Left hindlimb (tissue), 1 donor: Measurements from ENCODE around the gene CLIC5.
A peak's percentile ranks its signal among the peaks of the same experiment; 100 is the strongest.

ENCODE experiments used
- DNase-seq: peaks from one replicate; pipeline ENCODE4 v3.0.0-alpha.2; 2018

Gene CLIC5

DNA sequence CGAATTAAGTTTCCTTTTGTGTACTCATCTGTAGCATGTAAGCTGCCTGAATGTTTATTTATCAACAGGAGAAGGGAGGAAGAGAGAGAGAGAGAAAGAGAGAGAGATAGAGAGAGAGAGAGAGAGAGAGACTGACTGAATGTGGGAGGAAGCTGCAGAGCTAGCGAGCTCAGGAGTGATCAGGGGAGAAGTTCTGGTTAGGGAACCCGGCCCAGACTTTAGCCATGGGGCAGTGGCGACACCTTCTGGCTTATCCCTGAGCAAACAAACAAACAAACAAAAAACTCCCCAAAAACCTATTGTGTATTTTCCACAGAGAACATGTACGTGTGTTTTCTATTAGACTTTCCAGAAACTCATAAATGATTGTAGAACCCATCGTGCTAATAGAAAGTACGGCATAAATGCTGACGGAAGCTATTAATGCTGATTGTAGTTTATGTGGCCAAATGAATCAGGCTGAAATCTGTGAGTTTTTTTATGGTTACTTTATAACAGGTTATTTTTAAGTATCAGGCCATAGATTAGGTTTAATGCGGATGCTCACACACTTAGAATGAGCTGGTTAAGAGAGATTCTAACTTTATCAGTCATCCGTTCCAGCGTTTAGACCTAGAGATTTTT lies 92.8 kb downstream of the CLIC5 start:
- peak; percentile 83 for DNase-seq

DNA sequence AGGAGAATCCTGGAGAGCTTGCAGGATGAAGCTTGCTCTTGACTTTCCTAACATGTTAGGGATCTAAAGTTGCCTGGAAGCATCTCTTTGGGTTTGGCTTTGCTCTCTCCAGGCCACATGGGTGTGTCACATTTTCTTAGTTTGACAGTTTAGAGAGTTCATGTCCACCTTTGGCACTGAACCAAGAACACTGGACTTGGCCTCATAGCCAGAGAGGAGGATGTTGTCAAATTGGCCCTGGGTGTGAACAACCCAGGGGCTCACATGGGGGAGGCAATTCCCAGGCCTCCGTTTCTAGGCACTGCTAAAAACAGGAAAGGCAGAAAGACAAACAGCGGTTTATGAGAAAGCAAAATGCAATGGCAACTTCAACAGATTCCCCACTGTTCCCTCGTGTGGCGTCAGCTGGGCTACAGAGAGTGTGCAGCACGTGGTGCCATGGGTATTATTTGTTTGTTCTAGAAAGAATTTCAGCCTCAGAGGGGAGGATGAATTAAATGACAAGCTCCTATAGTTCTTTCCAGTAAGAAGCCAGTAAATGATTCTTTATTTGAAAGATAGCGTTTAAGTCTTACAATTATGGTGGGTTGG lies 93.9 kb downstream of the CLIC5 start:
- peak; percentile 42 for DNase-seq

DNA sequence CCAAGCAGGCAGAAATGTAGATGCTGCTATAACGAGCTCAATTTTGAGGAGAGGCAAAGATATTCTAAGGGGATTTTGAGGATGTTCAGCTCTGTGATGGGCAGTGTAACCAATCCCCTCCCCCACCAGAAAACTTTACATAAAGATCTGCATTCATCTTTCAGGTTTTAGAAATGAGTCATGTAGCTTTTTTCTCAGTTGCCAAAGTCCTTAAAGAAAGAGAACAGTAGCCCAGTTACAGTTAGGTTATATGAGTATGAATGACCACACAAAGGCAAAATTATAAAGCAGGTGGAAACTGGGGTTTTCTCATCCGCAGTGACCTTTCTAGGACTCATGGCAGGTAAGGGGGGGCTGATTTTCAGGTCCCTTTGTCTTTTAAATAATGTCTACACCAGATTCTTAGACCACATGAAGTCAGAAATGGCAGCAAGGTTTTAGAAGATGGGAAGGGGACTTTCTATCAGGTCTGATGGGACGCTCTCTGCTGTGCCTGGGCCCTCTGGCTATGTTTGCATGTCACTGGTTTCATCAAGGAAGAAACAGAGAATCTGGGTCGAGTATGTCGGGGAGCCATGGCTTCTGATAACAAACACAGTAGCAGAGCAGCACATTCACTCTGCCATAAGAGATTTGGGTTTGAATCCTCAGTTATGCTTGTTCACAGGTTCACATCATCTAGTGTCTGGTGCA lies 94.7 kb downstream of the CLIC5 start:
- no peak for DNase-seq

DNA sequence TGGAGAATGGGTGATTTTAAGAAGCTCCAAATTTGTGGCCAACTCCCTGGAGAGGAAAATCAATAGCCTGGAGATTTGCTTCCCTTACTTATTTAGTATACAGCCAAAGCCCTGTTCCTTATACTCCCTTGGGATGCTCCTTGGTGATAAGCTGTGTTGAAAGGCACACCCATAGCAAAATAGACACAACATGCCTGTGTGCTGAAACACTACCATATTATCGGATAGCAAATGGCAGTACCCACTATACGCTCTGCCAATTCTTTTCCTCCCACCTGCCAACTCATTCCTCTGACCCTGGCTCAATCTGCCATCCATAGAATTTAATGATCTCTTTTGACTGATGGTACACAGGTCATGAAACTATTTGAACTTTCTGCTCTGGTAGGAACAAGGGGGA lies 98.2 kb downstream of the CLIC5 start:
- DNase-seq, result no peak

DNA sequence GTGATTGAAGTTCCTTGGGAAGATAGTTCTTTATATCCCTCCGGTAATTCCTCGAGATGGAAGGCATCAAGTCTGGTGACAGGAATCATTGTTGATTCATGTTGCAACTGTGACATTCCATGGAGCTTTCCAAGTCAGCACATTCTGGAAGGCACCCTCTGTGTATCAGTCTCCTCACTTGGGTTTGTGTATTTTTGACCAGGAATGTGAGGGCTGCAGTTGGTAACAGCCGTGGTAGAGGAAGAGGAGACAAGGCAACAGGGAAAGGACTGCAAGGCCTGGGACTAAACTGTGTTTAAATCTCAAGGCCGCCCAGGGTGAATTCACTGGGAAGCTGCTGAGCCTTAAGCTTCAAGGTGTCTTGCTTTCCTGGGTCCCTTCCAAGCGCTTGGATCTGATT lies 99.0 kb downstream of the CLIC5 start:
- no peak for DNase-seq

DNA sequence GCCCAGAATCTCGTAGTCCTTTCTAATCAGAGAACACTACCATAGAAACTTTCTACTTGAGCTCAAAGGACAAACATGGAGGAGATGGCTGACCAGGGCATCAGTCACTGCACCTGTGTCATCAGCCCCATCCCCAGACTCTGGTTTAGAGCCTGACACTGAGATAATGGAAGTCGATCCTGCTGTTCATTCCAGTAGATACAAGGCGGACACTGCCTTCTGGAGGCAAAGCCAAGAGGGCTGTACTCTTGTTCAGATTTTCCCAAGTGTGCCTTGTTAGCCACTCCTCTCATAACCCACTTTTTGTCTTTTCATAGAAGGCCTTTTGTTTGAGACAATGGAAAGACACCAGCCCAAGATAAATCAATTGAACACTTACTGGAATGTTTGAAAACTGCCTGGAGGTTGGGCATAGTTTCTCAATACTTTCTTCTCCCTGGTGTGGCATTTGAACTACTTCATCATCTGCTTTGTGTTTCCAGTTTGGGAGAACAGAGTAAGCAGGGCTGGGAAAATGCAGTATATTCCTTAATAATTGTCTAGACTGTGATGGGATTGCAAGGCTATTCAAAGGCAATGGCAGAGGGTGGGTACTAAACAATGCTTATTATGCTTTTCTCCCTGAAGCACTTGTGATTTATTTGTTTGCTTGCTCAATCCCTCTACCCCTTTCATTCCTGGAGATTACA lies 99.7 kb downstream of the CLIC5 start:
- DNase-seq, result no peak

DNA sequence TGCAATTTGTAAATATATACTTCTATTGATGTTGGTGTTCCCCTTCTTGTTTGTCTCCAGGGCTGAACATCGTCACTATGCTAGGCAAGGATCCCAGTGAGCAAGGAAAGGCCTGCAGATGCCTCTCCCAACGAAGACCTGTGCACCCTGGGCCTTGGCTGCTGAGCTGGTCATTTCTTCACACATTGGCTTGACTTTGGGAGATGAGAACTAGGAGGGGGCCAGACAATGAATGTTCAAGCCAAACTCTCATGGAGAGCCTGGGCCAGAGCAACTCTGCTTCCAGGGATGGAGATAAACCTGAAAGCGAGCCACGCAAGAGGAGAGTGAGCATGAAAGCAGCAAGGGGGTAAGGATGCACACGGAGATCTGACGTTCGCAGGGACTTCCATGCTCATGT lies 104.0 kb downstream of the CLIC5 start:
- no peak for DNase-seq

DNA sequence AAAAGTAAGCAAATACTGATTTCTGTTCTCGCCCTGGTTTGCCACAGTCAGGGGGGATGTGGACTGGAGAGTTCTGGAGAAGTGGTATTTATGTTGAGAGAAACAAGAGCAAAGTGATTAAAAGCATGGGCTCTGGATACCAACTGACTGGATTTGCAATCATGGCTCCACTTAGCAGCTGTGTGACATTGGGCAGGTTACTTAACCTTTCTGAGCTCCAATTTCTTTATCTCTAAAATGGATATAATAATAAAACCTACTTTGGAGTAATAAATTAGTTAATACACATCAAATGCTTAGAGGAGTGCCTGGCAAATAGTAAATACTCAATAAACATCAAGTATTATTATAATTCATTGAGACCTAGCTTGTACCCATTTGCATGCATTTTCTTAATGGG lies 111.7 kb downstream of the CLIC5 start:
- no peak for DNase-seq

DNA sequence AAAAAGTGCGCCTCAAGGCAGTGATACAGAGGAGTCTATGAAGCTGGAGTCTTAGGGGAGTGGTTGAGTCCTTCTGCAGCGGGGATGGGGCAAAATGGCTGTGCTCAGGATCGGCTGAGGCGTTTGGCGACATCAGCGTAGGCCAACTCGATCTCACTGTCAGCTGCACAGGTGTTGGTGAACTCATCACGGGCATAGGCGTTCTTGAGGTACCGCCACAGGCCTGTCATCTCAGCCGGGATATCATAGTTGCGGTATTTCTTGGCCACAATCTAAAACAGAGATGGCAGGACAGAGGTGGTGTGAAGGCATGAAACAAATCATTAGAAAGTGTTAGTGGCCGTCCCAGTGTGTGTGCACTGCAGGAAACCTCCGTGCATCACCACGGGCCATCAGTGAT lies 112.7 kb downstream of the CLIC5 start:
- DNase-seq, result no peak

DNA sequence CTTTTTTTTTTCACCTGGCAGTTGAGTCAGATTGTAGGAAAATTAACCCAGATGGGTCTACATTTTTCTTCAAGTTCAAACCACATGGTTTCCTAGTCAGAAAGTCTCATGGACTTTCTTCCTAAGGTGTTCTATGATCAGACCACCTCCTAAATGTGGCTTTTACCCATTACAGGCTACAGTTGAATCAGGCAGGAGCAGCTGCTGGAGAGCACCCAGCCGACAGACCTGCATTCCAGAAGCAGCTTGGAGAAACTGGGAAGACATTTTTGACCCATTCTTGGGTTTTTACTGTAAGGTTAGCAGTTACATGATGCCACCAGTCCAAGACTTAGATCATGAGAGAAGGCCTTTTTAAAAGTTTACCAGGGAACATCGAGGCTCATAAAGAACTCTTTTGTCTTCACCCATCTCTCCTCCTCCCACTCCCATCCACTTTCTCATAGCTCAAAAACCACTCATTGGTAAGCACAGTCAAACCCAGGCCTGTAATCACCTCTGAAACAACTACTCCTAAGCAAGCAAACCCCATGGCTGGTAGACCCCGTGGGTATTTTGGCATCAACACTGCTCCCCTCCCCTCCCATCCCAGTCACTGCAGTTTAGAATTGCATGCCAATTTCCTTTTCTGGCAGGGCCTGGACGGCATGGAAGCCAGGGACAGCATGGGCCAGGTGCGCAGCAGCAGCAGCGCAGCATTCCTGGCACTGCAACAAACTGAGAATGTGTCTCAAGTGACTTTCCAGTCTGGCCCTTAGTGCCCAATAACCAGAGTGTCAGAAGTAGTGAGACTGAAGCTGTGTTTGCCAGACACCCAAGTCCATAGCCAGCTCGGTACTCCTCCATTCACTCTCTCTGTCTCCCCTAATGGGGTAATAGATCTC lies 113.7 kb downstream of the CLIC5 start:
- DNase-seq, result no peak

DNA sequence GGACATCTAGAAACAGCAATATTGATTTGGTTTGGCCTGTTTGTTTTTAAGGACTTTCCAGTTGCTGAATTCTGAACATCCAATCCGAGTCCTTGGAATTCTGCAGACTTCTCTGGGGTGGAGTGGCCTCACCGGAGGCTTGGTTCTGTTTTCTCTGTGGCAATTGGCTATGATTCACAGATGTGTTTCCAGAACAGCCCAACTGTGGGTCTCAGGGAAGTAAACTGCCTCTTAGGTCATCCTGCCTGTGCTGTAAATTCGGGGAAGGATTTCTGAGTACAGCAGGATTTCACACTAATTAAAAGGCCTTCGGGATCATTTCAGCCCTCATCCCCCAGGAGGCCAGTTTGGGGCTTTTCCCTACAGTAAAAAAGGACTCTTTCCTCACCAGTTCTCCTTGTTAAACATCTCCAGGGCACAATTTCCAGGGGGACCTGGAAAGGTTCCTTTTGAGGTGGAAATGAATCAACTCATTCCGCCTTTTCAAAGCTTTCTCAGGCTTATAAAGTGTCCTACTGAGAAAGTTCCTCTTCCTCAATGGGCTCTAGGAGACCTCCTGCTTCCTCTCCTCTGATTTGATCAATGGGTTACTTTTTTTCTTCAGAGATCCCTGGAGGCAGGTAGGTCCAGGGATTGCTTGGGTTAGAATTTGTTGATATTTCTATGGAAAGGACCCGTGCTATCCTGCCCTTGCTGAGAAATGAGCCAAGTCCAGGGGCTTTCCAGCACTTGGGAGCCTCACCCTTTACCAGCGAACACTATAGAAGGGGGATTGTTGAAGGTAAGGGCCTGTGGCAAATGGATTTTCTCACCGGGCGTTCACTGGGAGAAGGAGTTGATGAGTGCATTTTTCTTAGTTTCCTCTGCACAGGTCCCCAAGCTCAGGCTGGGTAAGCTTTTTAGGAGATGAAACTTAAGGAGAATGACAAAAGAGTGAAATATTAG lies 114.6 kb downstream of the CLIC5 start:
- DNase-seq, result no peak

DNA sequence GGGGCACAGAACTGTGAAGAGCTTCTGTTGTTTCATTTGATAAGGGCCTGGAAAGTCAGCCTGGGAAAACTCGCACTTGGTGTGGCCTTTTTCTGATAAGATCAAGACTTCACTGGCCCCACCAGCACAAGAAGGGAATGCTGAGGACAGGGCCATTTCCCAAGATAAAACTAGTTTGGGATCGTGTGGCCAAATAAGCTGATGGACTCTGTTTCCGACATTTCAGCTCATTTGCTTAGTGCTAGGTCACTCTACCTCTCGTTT lies 116.0 kb downstream of the CLIC5 start:
- DNase-seq, result no peak

DNA sequence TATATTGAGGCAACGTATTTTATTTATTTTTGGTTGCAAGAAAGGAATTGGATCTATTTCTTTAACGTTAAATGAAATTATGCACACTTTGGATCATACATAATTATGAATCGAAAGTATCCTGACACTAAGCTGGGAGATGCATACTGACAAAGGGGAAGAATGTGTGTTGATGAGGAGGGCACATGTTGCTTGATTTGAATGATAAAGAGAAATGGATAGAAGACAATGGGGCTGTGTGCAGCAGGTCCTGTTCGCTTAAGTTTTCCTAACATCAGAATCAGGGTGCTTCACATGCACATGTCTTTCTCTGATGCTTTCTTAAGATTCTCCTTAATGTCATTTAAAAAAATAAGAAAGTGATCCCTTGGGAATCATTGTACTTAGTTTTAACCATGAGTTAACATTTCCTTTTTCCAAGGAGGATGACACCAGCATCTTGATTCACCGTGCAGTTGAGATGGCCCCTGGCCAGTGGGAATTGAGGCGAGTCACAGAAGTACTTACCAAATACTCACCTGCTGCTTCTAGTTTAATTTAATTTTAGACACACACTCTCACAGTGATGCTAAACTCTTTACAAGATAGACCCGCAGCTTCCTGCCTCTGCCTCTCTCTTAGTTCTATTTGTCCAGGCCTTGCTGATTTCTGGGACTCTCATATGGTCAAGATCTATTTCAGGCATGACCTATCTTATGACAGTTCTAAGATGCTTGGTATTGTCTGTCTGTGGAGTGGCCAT lies 116.5 kb downstream of the CLIC5 start:
- no peak for DNase-seq

DNA sequence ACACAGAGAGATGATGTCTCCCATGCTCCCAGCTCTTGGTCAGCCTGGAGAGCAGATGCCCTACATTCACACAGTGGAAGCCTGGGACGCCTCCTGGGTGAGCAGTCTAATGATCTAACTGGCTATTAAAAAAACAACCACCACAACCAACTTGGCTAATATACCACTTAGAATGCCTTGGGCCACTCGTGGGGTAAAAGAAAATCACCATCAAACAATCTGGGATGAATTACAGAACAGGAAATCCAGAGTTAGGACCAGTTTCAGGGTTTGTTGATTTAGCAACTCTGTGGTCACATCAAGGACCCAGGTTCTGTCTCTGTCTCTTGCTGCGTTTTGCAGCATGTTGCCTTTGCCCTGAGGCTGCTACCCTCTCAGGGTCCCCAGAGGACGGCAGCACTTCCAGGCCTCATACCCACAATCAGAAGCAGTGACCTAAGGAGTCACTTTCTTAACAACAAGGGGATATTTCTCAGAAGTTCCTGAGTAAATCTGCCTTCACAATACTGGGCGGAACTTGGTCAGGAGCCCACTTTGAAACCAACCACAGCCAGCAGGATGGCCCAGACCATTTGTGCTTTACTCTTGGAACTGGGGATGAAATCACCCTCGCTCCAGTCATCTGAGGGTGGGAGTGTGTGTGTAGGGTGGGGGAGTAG lies 118.7 kb downstream of the CLIC5 start:
- no peak for DNase-seq

DNA sequence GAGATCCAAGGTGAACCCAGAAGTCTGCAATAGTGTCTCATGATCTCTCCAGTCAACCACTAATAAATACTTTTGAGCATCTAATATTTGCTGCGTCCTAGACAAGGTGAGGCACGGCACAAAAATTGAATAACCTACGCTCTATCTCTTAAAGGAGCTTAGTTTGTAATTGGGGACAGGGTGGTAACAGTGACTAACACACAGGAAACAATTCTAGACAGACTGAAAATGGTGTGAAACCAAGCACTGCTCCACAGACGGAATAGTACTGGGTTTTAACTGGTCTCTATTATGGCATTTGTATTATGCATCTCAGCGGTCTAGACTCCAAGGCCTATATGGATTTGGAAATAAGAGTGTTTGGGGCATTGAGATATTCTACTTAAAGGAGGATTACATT lies 120.1 kb downstream of the CLIC5 start:
- no peak for DNase-seq

DNA sequence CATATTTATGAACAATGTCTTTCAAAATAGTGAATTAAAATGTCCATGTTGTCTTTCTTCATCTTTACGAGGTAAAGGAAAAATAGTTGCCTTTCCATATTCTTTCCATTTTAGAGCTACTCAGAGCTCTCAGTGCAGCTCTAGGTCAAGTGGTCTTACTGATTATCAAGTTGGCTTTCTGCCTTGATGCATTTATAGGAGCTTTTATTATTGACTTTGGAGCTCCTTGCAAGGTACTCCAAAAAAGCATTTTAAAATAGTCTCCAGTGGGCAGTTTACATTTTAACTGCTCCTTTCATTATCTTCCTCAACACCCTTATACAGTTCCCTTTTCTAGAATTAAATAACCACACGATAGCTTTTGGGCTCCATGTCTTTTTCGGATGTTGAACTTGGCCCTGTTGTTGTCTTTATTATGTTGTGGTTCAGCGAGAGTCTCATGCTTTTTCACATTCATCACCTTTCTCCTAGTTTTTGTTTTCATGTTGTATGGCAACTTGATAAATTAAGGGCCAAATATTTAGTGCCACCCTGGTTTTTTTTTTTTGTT lies 122.9 kb downstream of the CLIC5 start:
- no peak for DNase-seq

DNA sequence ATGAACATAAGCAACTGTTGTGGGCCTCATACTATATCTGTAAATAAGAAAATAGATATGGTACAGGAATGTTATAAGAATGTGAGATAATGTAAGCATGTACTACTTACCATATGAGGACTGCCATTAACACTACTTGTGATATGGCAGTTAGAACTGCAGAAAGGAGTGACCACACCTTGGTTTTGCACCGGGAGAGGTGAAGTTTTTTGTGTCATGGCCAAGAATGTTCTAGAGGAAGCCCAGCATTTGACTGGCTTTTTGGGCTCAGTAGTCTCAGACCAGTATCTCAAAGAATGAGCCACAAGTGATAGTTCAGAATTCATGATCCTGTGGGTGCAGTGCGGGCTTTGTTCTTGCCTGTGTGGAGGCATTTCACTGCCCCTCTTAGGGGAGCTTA lies 123.5 kb downstream of the CLIC5 start:
- DNase-seq, result no peak

DNA sequence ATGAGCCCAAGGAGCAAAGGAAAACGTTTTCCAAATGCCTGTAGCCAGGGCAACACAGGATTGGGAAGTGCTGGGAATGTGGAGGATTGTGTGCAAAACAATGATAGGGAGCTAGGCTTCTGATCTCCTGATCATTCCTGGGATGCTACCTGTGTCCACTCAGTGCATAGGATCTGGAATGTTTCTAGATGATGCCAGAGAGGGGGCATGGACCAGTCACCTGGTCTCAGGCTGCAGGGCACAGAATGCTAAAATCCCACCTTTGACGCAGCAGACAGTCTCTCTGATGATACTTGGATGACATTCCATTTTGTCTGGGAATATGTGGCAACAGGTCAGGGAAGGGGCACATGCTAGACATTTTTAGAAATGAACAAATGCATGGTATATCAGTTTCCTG lies 128.9 kb downstream of the CLIC5 start:
- DNase-seq, result no peak

DNA sequence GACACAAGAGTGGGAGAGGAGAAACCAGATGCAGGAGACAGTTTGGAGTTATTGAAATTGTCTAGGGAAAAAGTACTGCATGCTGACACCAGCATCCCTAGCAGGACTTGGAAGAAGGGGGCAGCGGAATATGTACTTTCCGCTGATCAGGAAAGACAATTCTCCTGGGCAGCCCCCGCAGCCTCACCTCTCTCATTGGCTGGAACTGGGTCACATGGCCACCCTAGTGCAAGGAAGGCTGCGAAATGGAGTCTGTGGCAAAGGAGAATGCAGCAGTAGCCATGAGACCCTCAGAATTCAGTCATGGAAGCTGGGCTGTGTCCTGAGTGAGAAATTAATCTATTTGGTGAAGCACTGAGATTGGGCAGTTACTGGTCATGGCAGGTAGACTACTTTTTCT lies 131.3 kb downstream of the CLIC5 start:
- no peak for DNase-seq

DNA sequence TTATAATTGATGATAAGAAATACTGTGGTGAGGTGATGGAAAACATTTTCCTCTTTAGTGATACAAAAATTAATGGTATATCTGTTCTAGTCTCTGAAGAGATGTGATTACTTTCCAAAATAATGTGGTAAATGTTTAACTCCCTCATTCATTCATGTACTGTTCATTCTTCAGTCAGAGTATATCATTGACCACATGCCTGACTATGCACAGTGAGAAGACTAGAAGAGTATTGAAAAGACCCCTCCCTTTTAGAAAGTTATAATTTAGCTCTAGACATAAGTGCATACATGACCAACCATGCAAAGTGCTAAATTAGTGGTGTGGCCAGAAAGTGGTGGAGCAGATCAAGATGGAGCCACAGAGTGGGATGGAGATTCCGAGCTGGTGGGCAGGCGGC lies 133.0 kb downstream of the CLIC5 start:
- DNase-seq, result no peak
